H1 (cell line): ENCODE results near the gene RWDD4. TPM values are rescaled to one million over a fixed set of nuclear protein-coding genes. Genes with fewer than 3 reads are reported as not detected.

Experiments
- CTCF ChIA-PET: fragments of 300-600 bp; sonication (Branson Sonifier 250); formaldehyde crosslinking; loops from one replicate; lab custom pipeline; 2021; ENCODE audit not compliant: partially characterized antibody; lab: Charles Lee
- POLR2A ChIA-PET: fragments of 300-600 bp; sonication (Branson Sonifier 250); formaldehyde crosslinking; loops from one replicate; lab custom pipeline; 2021; ENCODE audit warnings: inconsistent platforms; ENCODE audit not compliant: partially characterized antibody; lab: Charles Lee
- DNase-seq, 2 experiments: peaks; one replicate each; pipeline versions ENCODE4 v3.0.0 to v3.0.0-alpha.2; 2010 to 2022; ENCODE audit warnings: low spot score in 2 of 2, low read depth in 1 of 2, mixed read lengths in 1 of 2
- FAIRE-seq: peaks from 2 replicates; lab custom pipeline; 2011; peaks lifted over from hg19 to GRCh38; lab: Jason Lieb, UNC
- H2AFZ ChIP-seq: 2 replicates; pipeline ENCODE4 v1.8.1; 2012; ENCODE audit warnings: low read length, inconsistent platforms
- H2AK5ac ChIP-seq: 2 replicates; pipeline ENCODE4 v1.6.1; 2013; ENCODE audit warnings: low read depth, low read length
- H2BK120ac ChIP-seq: replicated peaks from 2 replicates; pipeline ENCODE3; 2013; ENCODE audit warnings: low read depth, low read length, inconsistent platforms
- H2BK12ac ChIP-seq: 2 replicates; pipeline ENCODE4 v1.6.1; 2013; ENCODE audit warnings: low read depth, low read length
- H2BK15ac ChIP-seq: 2 replicates; pipeline ENCODE4 v1.6.1; 2013; ENCODE audit warnings: low read length
- H2BK20ac ChIP-seq: 2 replicates; pipeline ENCODE4 v1.6.1; 2013; ENCODE audit warnings: low read length
- H2BK5ac ChIP-seq: 2 replicates; pipeline ENCODE4 v1.6.1; 2013; ENCODE audit warnings: low read depth, low read length
- H3K14ac ChIP-seq: 2 replicates; pipeline ENCODE4 v1.6.1; 2013; ENCODE audit warnings: inconsistent platforms; ENCODE audit not compliant: insufficient read length
- H3K18ac ChIP-seq: 2 replicates; pipeline ENCODE4 v1.6.1; 2013; ENCODE audit warnings: low read length; ENCODE audit errors: extremely low read depth
- H3K23ac ChIP-seq: 2 replicates; pipeline ENCODE4 v1.6.1; 2013; ENCODE audit warnings: inconsistent platforms; ENCODE audit not compliant: insufficient read length
- H3K23me2 ChIP-seq: 2 replicates; pipeline ENCODE4 v1.6.1; 2013; ENCODE audit warnings: low read depth, low read length
- H3K27ac ChIP-seq: 2 replicates; pipeline ENCODE4 v1.6.1; 2011; ENCODE audit warnings: low read depth, low read length, inconsistent platforms
- H3K27me3 ChIP-seq, 4 experiments: replicated peaks in 1 of 4; 1 replicate in 1 of 4; 2 replicates in 3 of 4; pipeline versions ENCODE4 v1.6.1 to v1.8.1; 2011 to 2013; ENCODE audit warnings: low read length in 3 of 4, mild to moderate bottlenecking in 3 of 4, inconsistent platforms in 2 of 4, mixed read lengths in 2 of 4, moderate library complexity in 1 of 4; ENCODE audit not compliant: control insufficient read depth in 3 of 4, insufficient read depth in 3 of 4; ENCODE audit errors: extremely low read depth in 1 of 4
- H3K36me3 ChIP-seq, 4 experiments: 2 replicates each; pipeline versions ENCODE4 v1.6.1 to v1.8.1; 2011 to 2013; ENCODE audit warnings: mild to moderate bottlenecking in 4 of 4, low read length in 3 of 4, moderate library complexity in 2 of 4, control low read depth in 1 of 4, inconsistent platforms in 1 of 4; ENCODE audit not compliant: insufficient read depth in 4 of 4, control insufficient read depth in 2 of 4
- H3K4ac ChIP-seq: replicated peaks from 2 replicates; pipeline ENCODE3; 2013; ENCODE audit warnings: low read length, low read depth, mixed read lengths, inconsistent platforms; ENCODE audit not compliant: insufficient read length
- H3K4me1 ChIP-seq, 4 experiments: replicated peaks in 1 of 4; 1 replicate in 1 of 4; 2 replicates in 3 of 4; pipeline versions ENCODE4 v1.6.1 to v1.8.1; 2011 to 2013; ENCODE audit warnings: low read length in 3 of 4, inconsistent platforms in 2 of 4, mixed read lengths in 1 of 4; ENCODE audit not compliant: insufficient read depth in 4 of 4, control insufficient read depth in 3 of 4
- H3K4me2 ChIP-seq, 2 experiments: 2 replicates each; pipeline versions ENCODE4 v1.6.1 to v1.8.1; 2011 to 2013; ENCODE audit warnings: low read depth in 2 of 2, low read length in 2 of 2, control low read depth in 1 of 2, inconsistent platforms in 1 of 2, mild to moderate bottlenecking in 1 of 2; ENCODE audit not compliant: insufficient read depth in 1 of 2
- H3K4me3 ChIP-seq, 4 experiments: fragments of 200-600, 300-600 bp in 1 of 4; sonication (generic), shearing (Covaris generic), sonication (Bioruptor Twin) in 1 of 4; 2 replicates each; pipeline versions ENCODE4 v1.5.1 to v1.8.1; 2011 to 2016; ENCODE audit warnings: low read length in 4 of 4, low read depth in 3 of 4, control low read depth in 2 of 4, inconsistent platforms in 2 of 4, mild to moderate bottlenecking in 2 of 4, mixed read lengths in 1 of 4, moderate library complexity in 1 of 4; ENCODE audit not compliant: insufficient read depth in 2 of 4; ENCODE audit errors: extremely low read depth in 1 of 4
- H3K56ac ChIP-seq: replicated peaks from 2 replicates; pipeline ENCODE3; 2013; ENCODE audit warnings: low read depth, mild to moderate bottlenecking, mixed read lengths, low read length, inconsistent platforms; ENCODE audit not compliant: insufficient read length
- H3K79me1 ChIP-seq: 2 replicates; pipeline ENCODE4 v1.6.1; 2013; ENCODE audit warnings: low read depth, low read length, control low read depth
- H3K79me2 ChIP-seq, 2 experiments: 2 replicates each; pipeline versions ENCODE4 v1.6.1 to v1.8.1; 2012 to 2013; ENCODE audit warnings: low read length in 2 of 2, mild to moderate bottlenecking in 2 of 2, inconsistent platforms in 1 of 2; ENCODE audit not compliant: insufficient read depth in 2 of 2, control insufficient read depth in 1 of 2
- H3K9ac ChIP-seq, 4 experiments: replicated peaks in 1 of 4; 1 replicate in 1 of 4; 2 replicates in 3 of 4; pipeline versions ENCODE4 v1.6.1 to v1.8.1; 2011 to 2013; ENCODE audit warnings: low read depth in 3 of 4, low read length in 3 of 4, control low read depth in 2 of 4, mild to moderate bottlenecking in 2 of 4, moderate library complexity in 2 of 4, inconsistent platforms in 1 of 4; ENCODE audit errors: extremely low read depth in 1 of 4
- H3K9me3 ChIP-seq, 2 experiments: 2 replicates each; pipeline versions ENCODE4 v1.6.1 to v1.8.1; 2012 to 2013; ENCODE audit warnings: mild to moderate bottlenecking in 2 of 2, moderate library complexity in 2 of 2, control low read depth in 1 of 2, inconsistent platforms in 1 of 2, low read depth in 1 of 2, low read length in 1 of 2, mixed read lengths in 1 of 2; ENCODE audit not compliant: insufficient read depth in 2 of 2
- H4K20me1 ChIP-seq, 2 experiments: replicated peaks in 1 of 2; 2 replicates each; pipeline versions ENCODE3 to v1.8.1; 2011 to 2013; ENCODE audit warnings: inconsistent platforms in 2 of 2, low read length in 2 of 2, mild to moderate bottlenecking in 1 of 2; ENCODE audit not compliant: insufficient read depth in 2 of 2, control insufficient read depth in 1 of 2
- H4K5ac ChIP-seq: 2 replicates; pipeline ENCODE4 v1.6.1; 2013; ENCODE audit warnings: low read length, low read depth, mixed read lengths, inconsistent platforms; ENCODE audit not compliant: insufficient read length
- H4K8ac ChIP-seq: 2 replicates; pipeline ENCODE4 v1.8.0; 2013; ENCODE audit warnings: mild to moderate bottlenecking, moderate library complexity, low read length, inconsistent platforms; ENCODE audit not compliant: insufficient read depth; ENCODE audit errors: extremely low read depth
- H4K91ac ChIP-seq: replicated peaks from 2 replicates; pipeline ENCODE3; 2013; ENCODE audit warnings: low read length, mixed read lengths, inconsistent platforms; ENCODE audit not compliant: insufficient read length
- GTF2F1 ChIP-seq: IDR thresholded peaks from 2 replicates; pipeline ENCODE4 v1.6.1; 2012; ENCODE audit warnings: low read depth, low read length, improper control_type of control experiment, borderline replicate concordance
- HDAC2 ChIP-seq, 2 experiments: fragments of 300-600 bp in 1 of 2; sonication (generic) in 1 of 2; IDR thresholded peaks; 2 replicates each; pipeline ENCODE4 v1.6.1; 2011 to 2012; ENCODE audit warnings: low read depth in 2 of 2, low read length in 2 of 2, mild to moderate bottlenecking in 2 of 2, moderate library complexity in 2 of 2, borderline replicate concordance in 1 of 2, inconsistent platforms in 1 of 2
- HDAC6 ChIP-seq: IDR thresholded peaks from one replicate; pipeline ENCODE4 v1.7.1; 2012; ENCODE audit warnings: low read depth, mild to moderate bottlenecking, inconsistent platforms, low read length, moderate library complexity
- JUND ChIP-seq: IDR thresholded peaks from 2 replicates; pipeline ENCODE4 v1.6.1; 2011; ENCODE audit warnings: mild to moderate bottlenecking, improper control_type of control experiment, low read length
- POLR2A ChIP-seq, 2 experiments: IDR thresholded peaks; 1 replicate in 1 of 2; 2 replicates in 1 of 2; pipeline ENCODE4 v1.6.1; 2011; ENCODE audit warnings: low read depth in 2 of 2, low read length in 2 of 2, mild to moderate bottlenecking in 2 of 2; ENCODE audit errors: control extremely low read depth in 1 of 2
- RNF2 ChIP-seq: fragments of 200-900, 300-1000 bp; sonication (generic); IDR thresholded peaks from 2 replicates; pipeline ENCODE4 v1.7.1; 2016; ENCODE audit warnings: borderline replicate concordance, low read depth, mild to moderate bottlenecking, antibody characterized with exemption, low read length; ENCODE audit not compliant: poor library complexity, severe bottlenecking; ENCODE audit errors: missing control alignments
- RXRA ChIP-seq: IDR thresholded peaks from 2 replicates; pipeline ENCODE4 v1.6.1; 2011; ENCODE audit warnings: low read depth, mild to moderate bottlenecking, low read length, moderate library complexity; ENCODE audit not compliant: insufficient read depth
- SIN3A ChIP-seq, 2 experiments: IDR thresholded peaks in 1 of 2; conservative IDR thresholded peaks in 1 of 2; 2 replicates each; pipeline ENCODE4 v1.6.1; 2011 to 2012; ENCODE audit warnings: low read length in 2 of 2, improper control_type of control experiment in 1 of 2, low read depth in 1 of 2, mild to moderate bottlenecking in 1 of 2
- SIRT6 ChIP-seq: IDR thresholded peaks from one replicate; pipeline ENCODE4 v1.7.1; 2012; ENCODE audit warnings: low read length, inconsistent platforms
- WGBS, 2 experiments: shearing (Covaris generic) in 1 of 2; methylation state at CpG; one replicate each; pipeline versions ENCODE4 v1.1.6 to v1.1.7; 2013 to 2015; ENCODE audit warnings: low lambda C conversion rate in 2 of 2, mixed read lengths in 2 of 2, inconsistent platforms in 1 of 2, low coverage in 1 of 2, missing lambda C conversion rate in 1 of 2; ENCODE audit not compliant: insufficient replicate concordance in 2 of 2, insufficient coverage in 1 of 2, insufficient read length in 1 of 2; ENCODE audit errors: extremely low coverage in 1 of 2, missing lambda C conversion rate in 1 of 2; 5-methylcytosine and 5-hydroxymethylcytosine counted together
- polyA plus RNA-seq, 7 experiments: library from polyadenylated mRNA; depleted of rRNA in 3 of 7; stranded (reverse) in 5 of 7; unstranded in 2 of 7; fragments of >200 nt in 5 of 7; fragments of 200-250 nt in 2 of 7; gene quantifications; 1 replicate in 5 of 7; 2 replicates in 1 of 7; 4 replicates in 1 of 7; pipeline versions ENCODE4 v1.2.1 to v1.2.3, GENCODE V29; 2011 to 2013; ENCODE audit warnings: missing spikeins in 2 of 7, mixed read lengths in 2 of 7
- total RNA-seq: library from RNA; stranded (reverse); fragmentation: NEBNext Ultra II Directional; extraction: Animal tissue kit (Norgen Biotek cat#: 25700); gene quantifications from 2 replicates; pipeline ENCODE4 v1.2.1, GENCODE V29; 2021

Gene RWDD4
- total and polyA plus RNA-seq, 2 of the 8 experiments (the other 6 are each of a cell fraction or from before 2014, with no cell fraction given): 5.4 to 18.9 TPM

DNA sequence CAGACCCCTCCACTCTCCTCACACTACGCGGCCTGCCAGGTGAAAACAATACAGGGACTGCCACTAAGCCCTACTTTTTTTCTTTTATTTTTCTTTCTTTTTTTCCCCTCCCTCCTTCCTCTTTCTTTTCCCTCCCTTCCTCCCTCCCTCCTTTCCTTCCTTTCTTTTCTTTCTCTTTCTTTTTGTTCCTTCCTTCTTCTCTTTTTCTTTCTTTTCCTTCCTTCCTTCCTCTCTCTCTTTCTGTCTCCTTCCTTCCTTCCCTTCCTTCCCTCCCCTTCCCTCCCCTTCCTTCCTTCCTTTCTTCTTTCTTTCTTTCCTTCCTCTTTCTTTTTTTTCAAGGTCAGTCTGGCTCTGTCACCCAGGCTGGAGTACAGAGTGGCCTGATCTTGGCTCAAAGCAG, 41.9 kb downstream of the RWDD4 start:
- H3K36me3 ChIP-seq: no peaks in the 10 kb centered on the region
- H3K4me1 ChIP-seq: no peaks in the 10 kb centered on the region
- no peak overlapping the region for H3K4me3 ChIP-seq
- no peaks in the 10 kb centered on the region for H3K9me3 ChIP-seq
- H3K79me2 ChIP-seq: no peaks in the 10 kb centered on the region
- no peak overlapping the region for H2BK5ac ChIP-seq
- TF ChIP-seq JUND (no peak), HDAC6 (no peak), RNF2 (no peak), HDAC2 (IDR thresholded peaks at IDR 0.05; ENCODE audit: borderline replicate concordance in 1 of 2, low read depth in 2 of 2, low read length in 2 of 2) (no peak), GTF2F1 (no peak), SIRT6 (no peak), RXRA (no peak), SIN3A (conservative IDR thresholded peaks at IDR 0.05 in 1 of 2, IDR thresholded peaks at IDR 0.05 in 1 of 2; ENCODE audit: low read depth in 1 of 2, low read length in 2 of 2) (no peak), POLR2A (IDR thresholded peaks at IDR 0.05; ENCODE audit: control extremely low read depth in 1 of 2, low read depth in 2 of 2, low read length in 2 of 2) (no peak)
- H3K27me3 ChIP-seq: no peaks in the 10 kb centered on the region
- POLR2A ChIA-PET: no interaction called here
- CTCF ChIA-PET: interaction anchor here (2.2 kb wide), 1 partner anchor 39 kb away, joined by 5 read pairs; no protein-coding TSS in a partner anchor
- no peak overlapping the region for H4K8ac ChIP-seq
- H3K18ac ChIP-seq: no peak overlapping the region
- H3K23ac ChIP-seq: no peak overlapping the region
- H2BK12ac ChIP-seq: no peak overlapping the region
- no peak overlapping the region for H2BK15ac ChIP-seq
- no peak overlapping the region for H3K14ac ChIP-seq
- H4K91ac ChIP-seq: no peak overlapping the region
- H3K4ac ChIP-seq: no peak overlapping the region
- no peak overlapping the region for H3K9ac ChIP-seq
- H3K56ac ChIP-seq: no peak overlapping the region
- no peaks in the 10 kb centered on the region for H3K23me2 ChIP-seq
- 100% methylated on average over 2 of the region's 2 CpGs; no CpG with 5 or more reads in 1 of the 2 experiments for WGBS, 2 experiments
- no peak overlapping the region for H3K4me2 ChIP-seq
- H4K5ac ChIP-seq: no peak overlapping the region
- no peak overlapping the region for H2AK5ac ChIP-seq
- H2BK20ac ChIP-seq: no peak overlapping the region
- H3K79me1 ChIP-seq: no peaks in the 10 kb centered on the region
- H3K27ac ChIP-seq: no peak overlapping the region
- no peak overlapping the region for H2BK120ac ChIP-seq
- no peak for FAIRE-seq
- H4K20me1 ChIP-seq: no peaks in the 10 kb centered on the region
- H2AFZ ChIP-seq: no peak overlapping the region
- DNase-seq: no peak
